ENCODE data around the gene TTLL11.

DNA sequence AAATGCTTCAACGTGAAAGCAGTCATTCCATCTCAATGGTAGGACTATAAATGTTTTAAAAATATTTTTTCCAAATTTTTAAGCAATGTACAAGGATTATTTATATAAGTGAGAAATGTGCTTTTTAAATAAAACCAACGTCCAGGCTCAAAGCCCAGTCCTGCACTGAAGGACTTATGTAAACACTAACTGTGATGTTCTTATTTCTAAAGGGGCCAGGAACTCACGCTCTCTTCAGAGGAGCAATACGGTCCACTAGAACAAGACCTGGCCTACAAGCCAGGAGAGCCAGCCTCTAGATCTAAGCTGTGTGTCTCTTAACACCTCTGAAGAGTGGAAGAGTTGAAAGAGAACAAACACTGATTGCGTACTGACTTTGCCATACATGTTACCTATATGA lies 12.1 kb downstream of the TTLL11 start:
- TF ChIP-seq NFIC (IDR thresholded peaks at IDR 0.05) (no peak), CREB1 (IDR thresholded peaks at IDR 0.05; ENCODE audit: low read depth) (no peak), REST (IDR thresholded peaks at IDR 0.05; ENCODE audit: low read depth) (no peak), EGR1 (IDR thresholded peaks at IDR 0.05) (no peak), TAF1 (IDR thresholded peaks at IDR 0.05; ENCODE audit: low read depth) (no peak), EP300 (IDR thresholded peaks at IDR 0.05; ENCODE audit: borderline replicate concordance) (no peak)

Measured in Ishikawa (cell line).